Endodermal cell (in vitro differentiated cells): ENCODE measurements around the gene NKAPL. TPM values are rescaled to one million over a fixed set of nuclear protein-coding genes. Genes with fewer than 3 reads are reported as not detected.

ENCODE experiments used
- DNase-seq: peaks from one replicate; pipeline ENCODE4 v3.0.0-alpha.2; 2017
- H3K27ac ChIP-seq: 2 replicates; pipeline ENCODE4 v1.5.1; 2013; ENCODE audit warnings: mild to moderate bottlenecking, low read depth, low read length, moderate library complexity
- H3K27me3 ChIP-seq: 2 replicates; pipeline ENCODE4 v1.6.1; 2013; ENCODE audit warnings: mild to moderate bottlenecking, low read length, moderate library complexity; ENCODE audit not compliant: insufficient read depth, control insufficient read depth, poor library complexity, severe bottlenecking
- H3K36me3 ChIP-seq: 2 replicates; pipeline ENCODE4 v1.7.0; 2013; ENCODE audit warnings: mild to moderate bottlenecking, low read length, moderate library complexity; ENCODE audit not compliant: control insufficient read depth, insufficient read depth
- H3K4me1 ChIP-seq: one replicate; pipeline ENCODE4 v1.7.0; 2013; ENCODE audit warnings: low read length; ENCODE audit not compliant: control insufficient read depth, insufficient read depth
- H3K4me3 ChIP-seq: 2 replicates; pipeline ENCODE4 v1.5.1; 2013; ENCODE audit warnings: mild to moderate bottlenecking, low read length, moderate library complexity
- H3K9ac ChIP-seq: 2 replicates; pipeline ENCODE4 v1.6.1; 2013; ENCODE audit warnings: mild to moderate bottlenecking, low read length, moderate library complexity; ENCODE audit not compliant: poor library complexity, severe bottlenecking; ENCODE audit errors: extremely low read depth
- H3K9me3 ChIP-seq: 2 replicates; pipeline ENCODE4 v1.6.1; 2013; ENCODE audit warnings: mild to moderate bottlenecking, low read length, moderate library complexity; ENCODE audit not compliant: control insufficient read depth
- H3K27ac Mint-ChIP-seq: 2 replicates; pipeline ENCODE4 v1.8.0; 2020; ENCODE audit warnings: mixed read lengths
- H3K27me3 Mint-ChIP-seq: 2 replicates; pipeline ENCODE4 v1.8.0; 2021; ENCODE audit warnings: mild to moderate bottlenecking, mixed read lengths; ENCODE audit not compliant: insufficient read depth
- H3K36me3 Mint-ChIP-seq: 2 replicates; pipeline ENCODE4 v1.8.0; 2020; ENCODE audit warnings: low read depth, mixed read lengths
- H3K4me1 Mint-ChIP-seq: 2 replicates; pipeline ENCODE4 v1.8.0; 2020; ENCODE audit warnings: mixed read lengths
- H3K4me3 Mint-ChIP-seq: 2 replicates; pipeline ENCODE4 v1.8.0; 2020; ENCODE audit warnings: mild to moderate bottlenecking, moderate library complexity, mixed read lengths
- H3K9me3 Mint-ChIP-seq: 2 replicates; pipeline ENCODE4 v1.8.0; 2020; ENCODE audit warnings: mild to moderate bottlenecking, mixed read lengths
- WGBS, 2 experiments: methylation state at CpG; one replicate each; pipeline versions ENCODE4 v1.1.5 to v1.1.7; 2013; ENCODE audit warnings: missing lambda C conversion rate in 2 of 2, mixed read lengths in 1 of 2; ENCODE audit not compliant: insufficient coverage in 1 of 2, insufficient read length in 1 of 2; 5-methylcytosine and 5-hydroxymethylcytosine counted together
- total RNA-seq, 2 donors: library from RNA; stranded (reverse); fragmentation: NEBNext Ultra II Directional in 1 of 2; extraction: Animal tissue kit (Norgen Biotek cat#: 25700) in 1 of 2; gene quantifications; 2 replicates in 1 of 2; 3 replicates in 1 of 2; pipeline ENCODE4 v1.2.1, GENCODE V29; 2021
- TF ChIP-seq, protein P1 (sequence below): fragments of 200-600 bp; sonication (generic); conservative IDR thresholded peaks from 2 replicates; pipeline ENCODE4 v1.5.0; 2021; ENCODE audit warnings: antibody characterized with exemption, mild to moderate bottlenecking

NKAPL gene
- total RNA-seq, 2 donors from 2014 or later = 0.42 TPM; not detected in 1

DNA sequence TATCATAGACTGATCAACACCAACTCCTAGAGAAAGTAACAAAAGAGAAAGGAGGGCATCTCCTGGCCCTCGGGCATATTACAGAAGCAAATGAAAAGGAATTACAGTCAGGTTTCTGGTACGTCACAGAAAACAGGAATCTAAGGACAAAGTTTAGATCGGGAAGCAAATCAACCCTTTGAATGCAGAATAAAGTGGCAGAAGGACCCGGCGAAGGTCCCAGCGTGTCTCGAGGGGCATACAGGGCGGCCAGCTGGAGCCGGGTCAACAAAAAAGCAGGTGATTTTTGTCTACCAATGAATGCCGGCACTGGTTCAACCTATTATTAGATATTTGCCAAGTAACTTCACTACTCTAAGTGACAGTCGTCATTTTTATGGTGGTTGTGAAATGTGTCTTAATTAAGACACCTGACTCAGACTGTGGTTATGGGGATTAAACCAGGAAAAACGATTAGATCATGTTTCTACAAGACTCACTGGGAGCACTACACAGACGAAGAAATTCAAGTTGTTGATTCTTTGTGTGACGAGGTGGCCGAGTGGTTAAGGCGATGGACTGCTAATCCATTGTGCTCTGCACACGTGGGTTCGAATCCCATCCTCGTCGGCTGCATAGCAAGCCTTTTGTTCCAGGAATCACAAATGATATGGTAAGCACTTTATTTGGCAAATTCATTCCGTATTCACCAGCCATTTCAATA lies 46.4 kb upstream of the NKAPL start:
- no peaks in the 10 kb centered on the region for H3K4me1 ChIP-seq
- no peak overlapping the region for H3K27ac ChIP-seq
- no peaks in the 10 kb centered on the region for H3K9me3 Mint-ChIP-seq
- H3K4me3 ChIP-seq = peak overlapping the region; percentile 86
- no peaks in the 10 kb centered on the region for H3K9me3 ChIP-seq
- TF ChIP-seq, protein P1, sequence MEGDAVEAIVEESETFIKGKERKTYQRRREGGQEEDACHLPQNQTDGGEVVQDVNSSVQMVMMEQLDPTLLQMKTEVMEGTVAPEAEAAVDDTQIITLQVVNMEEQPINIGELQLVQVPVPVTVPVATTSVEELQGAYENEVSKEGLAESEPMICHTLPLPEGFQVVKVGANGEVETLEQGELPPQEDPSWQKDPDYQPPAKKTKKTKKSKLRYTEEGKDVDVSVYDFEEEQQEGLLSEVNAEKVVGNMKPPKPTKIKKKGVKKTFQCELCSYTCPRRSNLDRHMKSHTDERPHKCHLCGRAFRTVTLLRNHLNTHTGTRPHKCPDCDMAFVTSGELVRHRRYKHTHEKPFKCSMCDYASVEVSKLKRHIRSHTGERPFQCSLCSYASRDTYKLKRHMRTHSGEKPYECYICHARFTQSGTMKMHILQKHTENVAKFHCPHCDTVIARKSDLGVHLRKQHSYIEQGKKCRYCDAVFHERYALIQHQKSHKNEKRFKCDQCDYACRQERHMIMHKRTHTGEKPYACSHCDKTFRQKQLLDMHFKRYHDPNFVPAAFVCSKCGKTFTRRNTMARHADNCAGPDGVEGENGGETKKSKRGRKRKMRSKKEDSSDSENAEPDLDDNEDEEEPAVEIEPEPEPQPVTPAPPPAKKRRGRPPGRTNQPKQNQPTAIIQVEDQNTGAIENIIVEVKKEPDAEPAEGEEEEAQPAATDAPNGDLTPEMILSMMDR = peak; percentile 14
- peak overlapping the region; percentile 64 for H3K4me3 Mint-ChIP-seq
- WGBS, 2 experiments = 3 to 4% methylated on average over 12 to 21 of the region's 21 CpGs
- H3K27me3 ChIP-seq = peaks cover 49% of the 10 kb centered on the region
- no peak overlapping the region for H3K9ac ChIP-seq
- peak overlapping the region; percentile 3 for H3K27ac Mint-ChIP-seq
- H3K4me1 Mint-ChIP-seq = peaks cover 14% of the 10 kb centered on the region
- H3K36me3 Mint-ChIP-seq = no peaks in the 10 kb centered on the region
- H3K27me3 Mint-ChIP-seq = peaks cover 65% of the 10 kb centered on the region
- DNase-seq = peak; percentile 95
- H3K36me3 ChIP-seq = no peaks in the 10 kb centered on the region

DNA sequence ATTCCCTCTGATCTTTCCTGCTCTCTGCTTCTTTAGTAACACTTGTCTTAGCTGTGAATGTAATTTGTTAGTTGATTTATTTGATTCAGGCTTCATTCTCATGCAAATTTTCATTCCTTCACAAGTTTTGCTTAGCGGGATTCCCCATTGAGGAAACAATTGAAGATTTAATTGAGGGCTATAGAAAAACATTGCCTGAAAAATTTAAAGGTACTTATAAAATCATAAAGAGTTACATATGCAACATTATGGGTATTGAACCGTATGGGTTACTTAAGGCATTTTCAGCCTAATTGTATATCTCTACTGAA lies 45.9 kb upstream of the NKAPL start:
- 50% methylated on average over 2 of the region's 2 CpGs; no CpG with 5 or more reads in 1 of the 2 experiments for WGBS, 2 experiments
- H3K27me3 ChIP-seq = peaks cover 44% of the 10 kb centered on the region
- H3K36me3 ChIP-seq = no peaks in the 10 kb centered on the region
- Mint-ChIP-seq H3K27me3 (peaks cover 60% of the 10 kb centered on the region), H3K36me3 (no peaks in the 10 kb centered on the region), H3K4me1 (peaks cover 10% of the 10 kb centered on the region), H3K9me3 (no peaks in the 10 kb centered on the region), H3K4me3 (peak overlapping the region; percentile 64), H3K27ac (no peak overlapping the region)
- peak overlapping the region; percentile 86 for H3K4me3 ChIP-seq
- TF ChIP-seq, protein P1 = no peak
- no peak overlapping the region for H3K27ac ChIP-seq
- no peak for DNase-seq
- H3K9ac ChIP-seq = no peak overlapping the region
- H3K4me1 ChIP-seq = no peaks in the 10 kb centered on the region
- H3K9me3 ChIP-seq = no peaks in the 10 kb centered on the region

DNA sequence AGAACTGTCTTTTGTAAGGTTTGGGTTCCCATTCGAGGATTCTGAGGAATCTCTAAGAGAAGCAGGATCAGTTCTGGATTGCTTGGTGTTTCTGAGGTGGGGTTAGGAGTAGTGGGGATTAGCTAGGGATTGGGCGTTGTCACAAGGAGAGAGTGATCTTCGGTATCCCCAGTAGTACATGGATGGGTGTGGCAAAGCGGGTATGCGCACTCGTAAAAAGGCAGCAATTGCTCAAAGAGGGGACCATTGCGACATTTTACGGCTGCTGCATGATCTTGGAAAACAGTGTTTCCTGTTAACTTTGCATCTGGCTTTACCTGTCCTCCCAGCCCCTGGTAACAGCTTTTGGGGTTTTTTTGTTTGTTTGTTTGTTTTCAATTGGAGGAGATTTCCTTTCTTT lies 43.7 kb upstream of the NKAPL start:
- TF ChIP-seq, protein P1 = no peak
- DNase-seq = no peak
- no peak overlapping the region for H3K27ac ChIP-seq
- no peak overlapping the region for H3K9ac ChIP-seq
- H3K4me1 ChIP-seq = no peaks in the 10 kb centered on the region
- peaks cover 6% of the 10 kb centered on the region for H3K4me1 Mint-ChIP-seq
- peaks cover 53% of the 10 kb centered on the region for H3K27me3 Mint-ChIP-seq
- H3K9me3 ChIP-seq = no peaks in the 10 kb centered on the region
- no peak overlapping the region for H3K4me3 Mint-ChIP-seq
- WGBS, 2 experiments = 87 to 90% methylated on average over 8 of the region's 8 CpGs
- H3K27me3 ChIP-seq = peaks cover 34% of the 10 kb centered on the region
- no peak overlapping the region for H3K4me3 ChIP-seq
- H3K27ac Mint-ChIP-seq = no peak overlapping the region
- H3K36me3 ChIP-seq = no peaks in the 10 kb centered on the region
- no peaks in the 10 kb centered on the region for H3K9me3 Mint-ChIP-seq
- no peaks in the 10 kb centered on the region for H3K36me3 Mint-ChIP-seq
